ENCODE results near the gene FHL3.

FHL3 gene

DNA sequence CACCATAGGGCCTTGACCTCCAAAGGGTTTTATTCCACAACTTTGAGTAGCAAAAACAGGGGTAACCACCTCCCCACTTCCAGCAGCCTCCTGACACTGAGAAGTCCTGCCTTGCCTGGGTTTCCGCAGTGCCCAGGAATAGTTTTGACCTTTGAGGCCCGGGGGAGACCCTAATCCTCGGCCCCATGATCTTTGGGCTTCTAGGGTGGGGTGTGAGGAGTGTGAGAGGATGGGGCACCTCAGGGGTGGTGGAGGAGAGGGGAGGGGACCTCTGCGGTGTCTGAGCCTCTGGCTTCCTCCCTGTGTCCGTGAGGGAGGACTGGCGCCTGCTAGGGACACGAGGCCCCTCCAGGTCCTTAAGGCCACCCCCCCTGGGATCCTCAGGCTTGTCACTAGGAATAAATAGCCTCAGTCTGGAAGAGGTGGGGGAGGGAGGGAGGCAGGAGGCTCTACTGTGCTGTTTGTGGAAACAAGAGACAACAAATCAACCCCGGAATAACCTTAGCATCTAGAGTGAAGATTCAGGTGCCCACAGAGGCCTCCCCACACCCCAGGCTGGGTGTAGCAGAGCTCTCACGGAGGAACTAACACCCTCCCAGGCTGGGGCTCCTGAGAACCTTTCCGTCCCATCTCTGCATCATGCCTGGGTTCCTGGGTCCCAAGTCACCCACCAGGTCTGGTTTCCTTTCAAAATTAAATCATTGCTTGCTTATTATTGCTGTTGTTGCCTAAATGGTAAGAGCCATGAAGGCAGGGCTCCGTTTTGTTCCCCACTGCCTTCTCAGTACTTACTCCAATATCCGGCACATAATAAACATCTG lies 904 bp upstream of the FHL3 start:
- Histone ChIP-seq H3K4me1 (ENCODE audit: control insufficient read depth, low read depth, low read length) (peaks cover 30% of the 10 kb centered on the region), H3K36me3 (ENCODE audit: control insufficient read depth, low read depth, low read length) (no peaks in the 10 kb centered on the region), H3K9me3 (ENCODE audit: control insufficient read depth, low read depth, low read length) (no peaks in the 10 kb centered on the region), H3K4me3 (ENCODE audit: low read length) (peak overlapping the region; percentile 61), H3K27me3 (ENCODE audit: control insufficient read depth, insufficient read depth, low read length) (peaks cover 8% of the 10 kb centered on the region), H3K9ac (ENCODE audit: low read length) (no peak overlapping the region), H3K27ac (ENCODE audit: low read length) (no peak overlapping the region)

DNA sequence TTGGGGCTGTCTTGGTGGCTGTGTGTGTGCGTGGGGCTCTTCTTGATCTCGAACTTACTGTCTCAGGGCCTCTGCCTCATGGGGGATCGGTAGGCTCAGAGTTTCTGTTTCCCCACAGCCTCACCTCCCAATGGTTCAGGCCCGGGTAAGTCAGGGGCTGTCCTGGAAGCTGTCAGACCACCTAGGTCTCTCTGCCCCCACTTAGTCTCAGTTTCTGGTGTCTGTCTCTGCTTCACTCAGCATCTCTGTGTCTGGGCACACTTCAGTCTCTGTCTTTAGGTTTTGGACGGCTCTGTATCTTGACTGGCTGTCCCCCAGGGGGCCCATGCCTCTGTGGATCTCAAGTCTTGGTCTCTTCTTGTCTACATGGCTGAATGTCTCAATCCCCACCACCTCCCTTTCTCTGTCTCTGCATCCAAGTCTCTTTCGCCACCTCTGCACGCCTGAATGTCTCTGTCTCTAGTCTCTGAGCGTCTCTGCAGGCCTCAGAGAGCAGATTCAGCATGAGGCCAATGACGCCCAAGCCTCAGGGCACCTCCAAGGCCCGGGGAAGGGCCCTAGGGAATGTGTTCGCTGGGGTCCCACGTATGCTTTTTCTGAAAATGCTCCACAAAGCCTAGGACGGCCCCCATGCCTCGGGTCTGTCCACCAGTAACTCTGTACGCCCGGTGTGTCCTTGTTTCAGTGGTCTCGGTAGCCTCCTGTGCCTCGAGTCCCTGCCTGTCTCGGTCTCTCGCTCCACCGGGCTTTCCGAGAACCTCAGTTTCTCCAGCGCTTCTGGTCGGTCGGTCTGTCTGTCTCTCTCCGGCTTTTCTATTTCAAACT lies 818 bp downstream of the FHL3 start:
- Histone ChIP-seq H3K27ac (ENCODE audit: low read length) (no peak overlapping the region), H3K9ac (ENCODE audit: low read length) (peak overlapping the region; percentile 52), H3K9me3 (ENCODE audit: control insufficient read depth, low read depth, low read length) (no peaks in the 10 kb centered on the region), H3K27me3 (ENCODE audit: control insufficient read depth, insufficient read depth, low read length) (peaks cover 8% of the 10 kb centered on the region), H3K4me3 (ENCODE audit: low read length) (peak overlapping the region; percentile 75), H3K36me3 (ENCODE audit: control insufficient read depth, low read depth, low read length) (no peaks in the 10 kb centered on the region), H3K4me1 (ENCODE audit: control insufficient read depth, low read depth, low read length) (peaks cover 47% of the 10 kb centered on the region)

DNA sequence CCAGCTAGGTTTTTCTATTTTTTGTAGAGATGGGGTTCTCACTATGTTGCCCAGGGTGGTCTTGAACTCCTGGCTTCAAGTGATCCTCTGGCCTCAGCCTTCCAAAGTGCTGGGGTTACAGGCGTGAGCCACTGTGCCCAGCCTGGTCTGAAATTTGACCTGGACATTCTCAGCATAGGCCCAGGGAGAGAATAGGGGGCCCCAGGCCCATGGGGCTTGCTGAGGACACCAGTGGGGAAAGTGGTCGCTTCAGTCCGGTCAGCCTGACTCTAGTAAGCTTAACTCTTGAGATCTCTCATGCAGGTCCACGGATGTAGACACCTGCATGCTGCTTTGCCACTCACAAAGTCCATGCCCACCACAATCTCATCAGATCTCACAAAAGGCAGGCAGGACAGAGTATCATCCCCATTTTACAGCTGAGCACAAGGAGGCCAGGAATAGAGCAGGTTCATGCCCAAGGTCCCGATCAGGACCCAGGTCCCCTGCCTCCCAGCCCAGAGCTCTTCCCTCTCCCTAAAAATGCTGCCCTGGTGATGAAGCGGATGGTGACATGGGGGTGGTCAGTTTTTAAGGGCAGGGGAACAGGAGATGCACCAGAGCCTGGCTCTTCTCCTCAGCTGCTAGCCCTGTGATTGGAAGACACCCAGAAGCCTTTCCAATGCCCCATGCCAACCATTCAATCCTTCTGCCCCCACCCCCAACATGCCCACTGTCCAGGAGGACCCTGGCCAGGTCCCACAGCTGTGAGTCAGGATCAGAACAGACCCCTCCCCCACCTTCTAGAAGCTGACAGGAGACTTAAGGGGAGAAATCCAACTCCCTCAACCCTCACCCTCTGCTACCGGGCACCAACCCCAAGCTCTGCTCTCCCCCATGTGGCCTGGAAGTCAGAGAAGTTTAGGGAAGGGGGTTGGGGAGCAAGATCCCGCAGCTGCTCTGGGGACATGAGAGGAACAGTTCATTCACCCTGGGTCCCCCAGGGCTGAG lies 1.8 kb downstream of the FHL3 start:
- peaks cover 8% of the 10 kb centered on the region for H3K27me3 ChIP-seq (ENCODE audit: control insufficient read depth, insufficient read depth, low read length)
- H3K9ac ChIP-seq (ENCODE audit: low read length) = peak overlapping the region; percentile 52
- peaks cover 6% of the 10 kb centered on the region for H3K36me3 ChIP-seq (ENCODE audit: control insufficient read depth, low read depth, low read length)
- no peaks in the 10 kb centered on the region for H3K9me3 ChIP-seq (ENCODE audit: control insufficient read depth, low read depth, low read length)
- no peak overlapping the region for H3K27ac ChIP-seq (ENCODE audit: low read length)
- peaks cover 47% of the 10 kb centered on the region for H3K4me1 ChIP-seq (ENCODE audit: control insufficient read depth, low read depth, low read length)
- peak overlapping the region; percentile 75 for H3K4me3 ChIP-seq (ENCODE audit: low read length)

DNA sequence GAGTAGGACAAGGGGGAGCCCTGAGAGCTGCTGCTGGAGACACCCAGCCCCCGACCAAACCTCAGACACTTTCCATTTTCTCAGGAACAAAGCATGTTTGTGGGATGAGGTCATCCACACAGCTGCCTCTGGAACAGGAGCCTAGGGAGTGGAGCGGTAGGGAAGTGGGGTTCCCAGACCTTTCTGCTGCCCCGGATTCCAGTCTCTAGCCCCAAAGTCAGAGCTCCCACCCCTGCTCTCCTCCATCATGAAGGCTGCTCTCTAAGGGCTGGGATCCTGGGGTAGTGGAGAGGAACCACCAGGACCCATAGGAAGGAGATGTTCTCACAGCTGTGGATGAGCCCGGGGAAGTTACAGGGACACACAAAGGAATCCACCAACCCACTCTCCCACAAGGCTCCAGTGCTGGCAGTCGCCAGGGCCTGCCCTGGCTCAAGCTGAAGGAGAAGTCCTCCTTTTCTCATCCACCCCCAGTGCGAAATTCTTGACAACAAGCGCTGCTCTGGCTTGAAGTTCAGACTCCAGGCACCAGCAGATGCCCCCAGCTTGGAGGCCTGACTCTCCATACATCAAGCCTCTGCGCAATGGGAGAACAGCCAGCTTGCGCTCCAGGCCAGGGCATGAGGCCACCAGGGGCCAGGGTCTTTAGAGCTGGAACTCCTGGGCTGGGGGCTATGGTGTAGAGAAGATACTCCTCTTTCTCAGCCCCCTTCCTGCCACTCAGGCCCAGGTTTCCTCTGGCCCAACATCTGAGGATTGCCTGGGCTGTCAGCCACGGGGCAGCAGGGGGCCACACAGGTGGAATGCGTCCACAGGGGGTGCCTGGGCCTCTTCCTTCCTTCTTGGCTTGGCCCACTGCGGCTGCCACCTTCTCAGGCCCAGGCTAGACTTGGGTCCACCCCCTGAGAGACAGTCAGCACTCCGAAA lies 4.5 kb downstream of the FHL3 start:
- Histone ChIP-seq H3K9me3 (ENCODE audit: control insufficient read depth, low read depth, low read length) (no peaks in the 10 kb centered on the region), H3K4me1 (ENCODE audit: control insufficient read depth, low read depth, low read length) (peaks cover 40% of the 10 kb centered on the region), H3K4me3 (ENCODE audit: low read length) (peak overlapping the region; percentile 5), H3K36me3 (ENCODE audit: control insufficient read depth, low read depth, low read length) (peaks cover 14% of the 10 kb centered on the region), H3K9ac (ENCODE audit: low read length) (peak overlapping the region; percentile 32), H3K27ac (ENCODE audit: low read length) (peak overlapping the region; percentile 36), H3K27me3 (ENCODE audit: control insufficient read depth, insufficient read depth, low read length) (peaks cover 8% of the 10 kb centered on the region)

DNA sequence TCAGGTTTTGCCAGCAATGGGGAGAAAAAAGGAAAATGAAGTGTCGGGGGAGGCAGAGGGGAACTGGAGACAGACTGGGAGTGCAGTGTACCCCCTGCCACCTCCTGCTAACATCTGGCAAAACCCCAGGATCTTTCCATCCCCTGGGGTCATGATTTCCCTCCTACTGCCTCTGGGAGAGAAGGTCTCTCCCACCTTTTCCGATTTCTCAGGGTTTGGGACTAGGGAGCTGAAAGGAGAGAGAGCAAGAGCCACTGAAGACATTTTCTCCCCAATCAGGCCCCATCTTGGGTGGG lies 5.1 kb downstream of the FHL3 start:
- H3K27me3 ChIP-seq (ENCODE audit: control insufficient read depth, insufficient read depth, low read length) = peaks cover 8% of the 10 kb centered on the region
- peak overlapping the region; percentile 36 for H3K27ac ChIP-seq (ENCODE audit: low read length)
- H3K4me1 ChIP-seq (ENCODE audit: control insufficient read depth, low read depth, low read length) = peaks cover 40% of the 10 kb centered on the region
- H3K9ac ChIP-seq (ENCODE audit: low read length) = peak overlapping the region; percentile 32
- no peaks in the 10 kb centered on the region for H3K9me3 ChIP-seq (ENCODE audit: control insufficient read depth, low read depth, low read length)
- peak overlapping the region; percentile 5 for H3K4me3 ChIP-seq (ENCODE audit: low read length)
- peaks cover 14% of the 10 kb centered on the region for H3K36me3 ChIP-seq (ENCODE audit: control insufficient read depth, low read depth, low read length)

DNA sequence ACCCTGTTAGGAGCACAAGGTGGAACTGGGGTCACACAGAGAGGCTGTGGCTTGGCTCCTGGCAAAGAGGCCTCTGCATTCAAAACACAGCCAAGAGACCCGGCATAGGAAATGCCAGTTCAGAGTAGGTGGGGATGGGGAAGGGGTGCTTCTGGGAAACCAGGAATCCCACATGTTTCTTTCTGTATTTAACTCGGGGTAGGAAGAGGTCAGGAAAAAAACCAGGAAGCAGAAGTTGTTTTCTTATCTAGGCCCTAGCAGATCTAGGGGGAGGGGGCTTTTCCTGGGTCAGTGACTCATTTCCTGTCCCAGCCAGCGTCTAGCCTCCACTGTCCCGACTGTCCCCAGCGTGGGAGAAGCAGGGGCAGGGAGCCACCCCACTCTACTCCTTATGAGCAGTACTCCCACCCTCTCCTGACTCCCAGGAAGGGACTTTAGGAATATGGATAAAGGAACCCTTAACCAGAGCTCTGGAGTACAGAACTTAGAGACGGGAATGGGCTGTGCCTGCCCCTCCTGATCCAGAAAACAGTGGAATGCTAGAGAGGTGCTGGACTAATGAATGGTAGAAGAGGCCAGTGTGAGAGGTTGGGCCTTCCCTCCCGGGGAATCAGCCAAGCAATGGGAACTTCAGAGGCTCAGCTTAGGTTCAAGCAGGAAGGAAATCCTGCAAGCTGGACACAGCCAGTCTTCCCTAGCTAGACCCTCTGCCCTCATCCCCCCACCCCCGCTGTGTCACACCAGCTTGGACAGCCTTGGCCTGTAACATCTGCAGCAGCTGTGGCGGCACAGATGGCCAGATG lies 5.7 kb downstream of the FHL3 start:
- Histone ChIP-seq H3K4me1 (ENCODE audit: control insufficient read depth, low read depth, low read length) (peaks cover 39% of the 10 kb centered on the region), H3K9ac (ENCODE audit: low read length) (peak overlapping the region; percentile 32), H3K9me3 (ENCODE audit: control insufficient read depth, low read depth, low read length) (no peaks in the 10 kb centered on the region), H3K27me3 (ENCODE audit: control insufficient read depth, insufficient read depth, low read length) (peaks cover 6% of the 10 kb centered on the region), H3K36me3 (ENCODE audit: control insufficient read depth, low read depth, low read length) (peaks cover 14% of the 10 kb centered on the region), H3K27ac (ENCODE audit: low read length) (peak overlapping the region; percentile 36), H3K4me3 (ENCODE audit: low read length) (peak overlapping the region; percentile 5)

DNA sequence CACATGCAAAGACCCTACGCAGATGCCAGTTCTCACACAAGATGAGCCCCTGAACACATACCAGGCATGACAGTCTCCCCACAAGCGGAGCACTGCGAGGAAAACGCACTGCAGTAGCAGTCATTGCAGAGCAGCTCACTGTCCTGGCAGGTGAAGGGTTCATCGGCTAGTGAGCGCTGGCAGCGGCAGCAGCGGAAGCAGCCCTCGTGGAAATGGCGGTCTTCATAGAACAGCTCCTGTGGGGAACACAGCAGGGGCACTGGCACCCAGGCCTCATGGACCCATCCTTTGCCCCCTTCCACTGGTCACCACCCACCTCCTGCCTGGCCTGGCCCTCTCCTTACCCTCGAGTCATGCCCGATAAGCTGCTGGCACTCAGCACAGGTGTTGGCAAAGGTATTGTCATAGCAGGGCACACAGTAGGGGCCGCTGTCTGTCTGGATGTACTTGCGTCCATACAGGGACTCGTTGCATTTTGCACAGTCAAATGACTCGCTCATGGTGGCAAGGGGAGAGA lies 6.3 kb downstream of the FHL3 start:
- Histone ChIP-seq H3K27me3 (ENCODE audit: control insufficient read depth, insufficient read depth, low read length) (no peaks in the 10 kb centered on the region), H3K4me3 (ENCODE audit: low read length) (no peak overlapping the region), H3K4me1 (ENCODE audit: control insufficient read depth, low read depth, low read length) (peaks cover 32% of the 10 kb centered on the region), H3K27ac (ENCODE audit: low read length) (no peak overlapping the region), H3K9me3 (ENCODE audit: control insufficient read depth, low read depth, low read length) (no peaks in the 10 kb centered on the region), H3K9ac (ENCODE audit: low read length) (no peak overlapping the region), H3K36me3 (ENCODE audit: control insufficient read depth, low read depth, low read length) (peaks cover 14% of the 10 kb centered on the region)

DNA sequence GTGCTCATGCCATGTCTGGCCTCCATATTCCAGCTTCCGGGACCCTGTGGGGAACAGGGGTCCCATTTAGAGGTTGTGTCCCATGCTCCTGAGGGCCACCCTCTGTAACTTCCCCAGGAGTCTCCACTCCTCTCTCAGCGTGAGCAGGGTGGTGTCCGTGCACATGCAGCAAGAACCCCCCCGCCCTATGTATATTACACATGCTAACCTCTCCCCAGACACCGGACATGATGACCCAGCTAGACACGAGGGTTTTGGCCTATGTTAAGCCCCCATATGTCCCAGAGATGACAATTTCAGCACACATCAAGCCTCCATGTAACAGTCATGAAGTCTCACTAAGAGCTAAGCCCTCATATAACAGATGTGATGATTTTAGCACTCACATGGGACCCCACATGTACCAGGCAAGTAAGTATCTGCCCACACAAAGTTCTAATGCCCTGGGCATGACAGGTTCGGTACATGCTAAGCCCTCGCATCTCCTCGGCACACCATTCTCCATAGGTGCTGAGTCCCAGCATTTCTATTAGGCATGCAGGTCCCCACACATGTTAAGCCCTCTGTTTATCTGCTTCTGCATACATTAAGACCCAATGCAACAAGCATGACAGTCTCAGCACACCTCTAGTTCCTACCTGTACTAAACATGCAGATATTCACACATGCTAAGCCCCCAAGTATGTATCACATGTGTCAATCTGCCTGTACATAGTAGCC lies 7.1 kb downstream of the FHL3 start:
- H3K27me3 ChIP-seq (ENCODE audit: control insufficient read depth, insufficient read depth, low read length) = no peaks in the 10 kb centered on the region
- no peak overlapping the region for H3K27ac ChIP-seq (ENCODE audit: low read length)
- no peak overlapping the region for H3K9ac ChIP-seq (ENCODE audit: low read length)
- peaks cover 14% of the 10 kb centered on the region for H3K36me3 ChIP-seq (ENCODE audit: control insufficient read depth, low read depth, low read length)
- H3K4me3 ChIP-seq (ENCODE audit: low read length) = no peak overlapping the region
- H3K9me3 ChIP-seq (ENCODE audit: control insufficient read depth, low read depth, low read length) = no peaks in the 10 kb centered on the region
- H3K4me1 ChIP-seq (ENCODE audit: control insufficient read depth, low read depth, low read length) = peaks cover 29% of the 10 kb centered on the region

DNA sequence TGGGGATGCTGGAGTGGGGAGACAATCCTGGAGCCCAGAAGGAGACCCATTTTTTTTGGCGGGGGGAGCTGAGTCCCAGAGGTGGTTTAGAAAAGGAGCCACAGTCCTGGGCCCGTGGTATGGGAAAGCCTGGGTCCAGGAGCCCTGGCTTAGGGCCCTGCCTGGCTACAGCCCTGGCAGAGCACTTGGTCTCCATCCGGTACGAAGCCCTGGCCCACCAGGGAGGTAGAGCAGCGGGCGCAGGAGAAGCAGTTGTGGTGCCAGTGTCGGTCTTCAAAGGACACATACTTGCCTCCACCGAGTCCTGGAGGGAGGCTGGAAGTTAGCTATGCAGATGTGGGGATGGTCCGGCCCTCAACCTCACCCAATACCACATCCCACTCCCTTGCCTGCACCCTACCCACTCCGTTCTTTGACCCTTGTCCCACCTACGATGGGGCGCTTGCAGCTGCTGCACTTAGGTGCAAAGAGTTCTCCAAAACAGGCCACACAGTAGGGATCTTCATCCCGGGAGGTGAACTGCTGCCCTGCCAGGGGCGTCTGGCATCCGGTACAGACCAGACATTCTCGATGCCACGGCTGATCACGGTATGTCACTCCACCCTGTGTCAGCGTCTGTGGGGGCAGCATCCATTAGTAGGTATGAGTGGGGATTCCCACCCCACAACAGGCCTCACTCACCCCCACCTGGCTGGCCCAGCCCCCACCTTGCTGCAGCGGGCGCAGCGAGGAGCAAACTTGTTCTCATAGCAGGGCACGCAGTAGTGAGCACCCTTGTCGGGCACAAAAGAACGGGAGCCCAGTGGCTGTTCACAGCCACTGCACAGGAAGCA lies 7.8 kb downstream of the FHL3 start:
- Histone ChIP-seq H3K27ac (ENCODE audit: low read length) (no peak overlapping the region), H3K36me3 (ENCODE audit: control insufficient read depth, low read depth, low read length) (peaks cover 14% of the 10 kb centered on the region), H3K4me3 (ENCODE audit: low read length) (no peak overlapping the region), H3K9ac (ENCODE audit: low read length) (no peak overlapping the region), H3K9me3 (ENCODE audit: control insufficient read depth, low read depth, low read length) (no peaks in the 10 kb centered on the region), H3K4me1 (ENCODE audit: control insufficient read depth, low read depth, low read length) (peaks cover 29% of the 10 kb centered on the region), H3K27me3 (ENCODE audit: control insufficient read depth, insufficient read depth, low read length) (no peaks in the 10 kb centered on the region)

All from iPS-18a (cell line).